Testis (tissue), 2 donors: Measurements from ENCODE around the gene UPF1.

Experiments
- CTCF ChIP-seq, 3 experiments: fragments of 450-650 bp in 2 of 3; fragments of 200-600 bp in 1 of 3; sonication (generic) in 1 of 3; IDR thresholded peaks; one replicate each; pipeline ENCODE4 v1.5.1; 2016 to 2019; ENCODE audit warnings: antibody characterized with exemption in 3 of 3, mild to moderate bottlenecking in 2 of 3, moderate library complexity in 1 of 3
- POLR2A ChIP-seq: fragments of 450-650 bp; IDR thresholded peaks from one replicate; pipeline ENCODE4 v1.6.1; 2017; ENCODE audit warnings: antibody characterized with exemption, mild to moderate bottlenecking, moderate library complexity

- TF ChIP-seq CTCF (IDR thresholded peaks at IDR 0.05) (no peak), POLR2A (no peak)
These were observed 58.4 kb downstream of the UPF1 start for GRCh38 chr19:18889949-18890745.
